GM12878 (cell line): ENCODE measurements around the gene ZNF619. TPM values are rescaled to one million over a fixed set of nuclear protein-coding genes. Genes with fewer than 3 reads are reported as not detected.

ENCODE experiments used
- ATF7 ChIP-seq: fragments of 450-650 bp; IDR thresholded peaks from 2 replicates; pipeline ENCODE4 v1.6.1; 2016; ENCODE audit warnings: low read depth, mild to moderate bottlenecking
- BACH1 ChIP-seq: fragments of 450-650 bp; IDR thresholded peaks from 2 replicates; pipeline ENCODE4 v1.6.1; 2017; ENCODE audit warnings: mild to moderate bottlenecking, borderline replicate concordance
- BCL11A ChIP-seq: IDR thresholded peaks from 2 replicates; pipeline ENCODE4 v1.6.1; 2011; ENCODE audit warnings: low read depth, low read length
- CHD2 ChIP-seq: IDR thresholded peaks from 2 replicates; pipeline ENCODE4 v1.6.1; 2011; ENCODE audit warnings: low read depth, low read length, improper control_type of control experiment, borderline replicate concordance
- CREM ChIP-seq: IDR thresholded peaks from 2 replicates; pipeline ENCODE4 v1.6.1; 2014; ENCODE audit warnings: antibody characterized with exemption, low read depth
- E2F8 ChIP-seq: fragments of 450-650 bp; IDR thresholded peaks from 2 replicates; pipeline ENCODE4 v1.6.1; 2018; ENCODE audit warnings: mild to moderate bottlenecking, low read depth, moderate library complexity; ENCODE audit not compliant: partially characterized antibody
- ETV6 ChIP-seq, 2 experiments: fragments of 450-650 bp in 1 of 2; IDR thresholded peaks in 1 of 2; conservative IDR thresholded peaks in 1 of 2; 2 replicates each; pipeline ENCODE4 v1.6.1; 2014; ENCODE audit warnings: antibody characterized with exemption in 1 of 2, borderline replicate concordance in 1 of 2, low read depth in 1 of 2, mild to moderate bottlenecking in 1 of 2, moderate library complexity in 1 of 2
- FOXM1 ChIP-seq: IDR thresholded peaks from 2 replicates; pipeline ENCODE4 v1.6.1; 2012; ENCODE audit warnings: low read depth, mild to moderate bottlenecking, inconsistent platforms, low read length, moderate library complexity
- HDGF ChIP-seq: fragments of 450-650 bp; IDR thresholded peaks from 2 replicates; pipeline ENCODE4 v1.6.1; 2016; ENCODE audit warnings: antibody characterized with exemption
- IRF4 ChIP-seq: IDR thresholded peaks from 2 replicates; pipeline ENCODE4 v1.6.1; 2011; ENCODE audit warnings: low read depth, low read length
- NKRF ChIP-seq: fragments of 450-650 bp; conservative IDR thresholded peaks from 2 replicates; pipeline ENCODE4 v1.6.1; 2017; ENCODE audit warnings: mild to moderate bottlenecking, moderate library complexity
- POU2F2 ChIP-seq: IDR thresholded peaks from 3 replicates; pipeline ENCODE4 v1.6.1; 2011; ENCODE audit warnings: low read depth, mild to moderate bottlenecking, low read length, borderline replicate concordance
- REST ChIP-seq: IDR thresholded peaks from 2 replicates; pipeline ENCODE4 v1.6.1; 2012; ENCODE audit warnings: mild to moderate bottlenecking, low read depth, low read length
- SMC3 ChIP-seq: IDR thresholded peaks from 2 replicates; pipeline ENCODE4 v1.6.1; 2011; ENCODE audit warnings: low read length, improper control_type of control experiment, borderline replicate concordance
- SP1 ChIP-seq: IDR thresholded peaks from one replicate; pipeline ENCODE4 v1.6.1; 2011; ENCODE audit warnings: low read depth, low read length
- SRF ChIP-seq, 2 experiments: IDR thresholded peaks; 2 replicates each; pipeline ENCODE4 v1.6.1; 2011; ENCODE audit warnings: low read depth in 2 of 2, low read length in 2 of 2, mild to moderate bottlenecking in 1 of 2, moderate library complexity in 1 of 2
- STAT3 ChIP-seq: IDR thresholded peaks from 2 replicates; pipeline ENCODE4 v1.6.1; 2011; ENCODE audit warnings: low read depth, low read length, improper control_type of control experiment
- TAF1 ChIP-seq: IDR thresholded peaks from 2 replicates; pipeline ENCODE4 v1.6.1; 2011; ENCODE audit warnings: mild to moderate bottlenecking, low read depth, low read length, borderline replicate concordance
- YY1 ChIP-seq: IDR thresholded peaks from 2 replicates; pipeline ENCODE4 v1.6.1; 2011; ENCODE audit warnings: low read depth, mild to moderate bottlenecking, low read length
- ZNF24 ChIP-seq: fragments of 450-650 bp; IDR thresholded peaks from 2 replicates; pipeline ENCODE4 v1.6.1; 2017; ENCODE audit warnings: antibody characterized with exemption, mild to moderate bottlenecking
- polyA plus RNA-seq, 11 experiments: library from polyadenylated mRNA; depleted of rRNA in 4 of 11; unstranded in 6 of 11; stranded (reverse) in 5 of 11; fragments of >200 nt; fragmentation: Nextera tagmentation in 4 of 11; fragmentation: Illumina TruSeq in 1 of 11; extraction: Ambion mirVana in 4 of 11; extraction: Trizol in 1 of 11; gene quantifications; 1 replicate in 1 of 11; 2 replicates in 10 of 11; pipeline versions ENCODE4 v1.2.1 to v1.2.3, GENCODE V29; 2011 to 2016; ENCODE audit warnings: inconsistent platforms in 2 of 11, missing spikeins in 2 of 11, low read depth in 1 of 11
- total RNA-seq, 4 experiments: library from RNA; depleted of rRNA in 3 of 4; stranded (reverse); fragments of >200 nt in 3 of 4; fragmentation: Illumina TruSeq in 1 of 4; extraction: Trizol in 1 of 4; gene quantifications; 2 replicates each; pipeline versions ENCODE4 v1.2.1 to v1.2.3, GENCODE V29; 2013 to 2021
- TF ChIP-seq, protein P1 (sequence below): IDR thresholded peaks from 2 replicates; pipeline ENCODE4 v1.6.1; 2012; ENCODE audit warnings: low read depth, low read length, improper control_type of control experiment

The ZNF619 gene
- total and polyA plus RNA-seq, 10 of the 15 experiments (the other 5 are each of a cell fraction or from before 2014, with no cell fraction given): 0.42 to 7.5 (median 3.7) TPM

DNA sequence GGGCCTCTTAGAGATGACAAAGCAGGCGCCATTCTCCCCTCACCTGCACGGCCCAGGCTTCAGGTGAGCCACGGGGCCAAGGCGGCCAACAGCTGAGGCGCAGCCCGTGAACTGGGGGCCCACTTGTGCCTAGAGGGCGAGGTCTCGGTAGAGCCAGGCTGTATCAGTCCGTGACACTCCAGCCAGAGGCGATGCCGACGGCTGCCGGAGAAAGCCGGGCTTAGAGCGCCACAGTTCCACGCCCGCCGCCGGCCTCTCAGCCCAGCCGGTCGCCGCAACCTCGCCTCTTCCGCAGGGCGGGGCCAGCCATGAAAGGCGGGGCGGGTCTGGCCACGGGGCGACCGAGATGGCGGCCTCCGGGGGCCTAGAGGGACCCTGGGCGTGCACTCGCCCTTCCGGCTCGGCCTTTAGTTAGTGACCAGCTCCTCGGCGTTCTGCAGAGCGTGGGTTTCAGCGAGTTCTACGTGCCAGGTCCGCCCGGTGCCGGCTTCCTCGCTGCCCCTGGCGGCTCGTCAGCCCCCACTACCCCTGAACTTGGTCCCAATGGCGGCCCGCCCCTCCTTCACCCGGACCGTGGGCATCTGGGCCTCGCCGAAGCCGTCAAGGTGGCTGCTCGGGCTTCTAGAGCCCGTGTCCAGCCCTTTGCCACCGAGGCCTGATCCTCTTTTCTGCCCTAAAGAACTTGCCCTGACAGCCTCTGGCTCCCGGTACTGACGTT, 47.8 kb downstream of the ZNF619 start, which contains the start of gene ZNF621 (continued):
- TF ChIP-seq SRF (IDR thresholded peaks at IDR 0.05; ENCODE audit: low read depth in 2 of 2, low read length in 2 of 2) (no peak), STAT3 (no peak), ATF7 (no peak), BCL11A (peak; percentile 32; the same call in 1 of the 2 replicates), CHD2 (peak; percentile 54; the same call in 1 of the 2 replicates), CREM (peak; percentile 31; the same call in 1 of the 2 replicates), HDGF (no peak), BACH1 (peak; percentile 57), FOXM1 (no peak), POU2F2 (0 out of 3 replicates have a peak, but pooled peaks have one; percentile 29), IRF4 (no peak), NKRF (peak; percentile 65; the same call in 1 of the 2 replicates), TAF1 (peak; percentile 93), ETV6 (conservative IDR thresholded peaks at IDR 0.05 in 1 of 2, IDR thresholded peaks at IDR 0.05 in 1 of 2; ENCODE audit: borderline replicate concordance in 1 of 2, low read depth in 1 of 2) (0 out of 4 replicates have a peak, but pooled peaks of 1 of the 2 experiments have one; percentile 25), ZNF24 (peak; percentile 35; the same call in 1 of the 2 replicates), REST (no peak), SMC3 (no peak), YY1 (peak; percentile 95), SP1 (peak; percentile 32), E2F8 (no peak)
- TF ChIP-seq, protein P1, sequence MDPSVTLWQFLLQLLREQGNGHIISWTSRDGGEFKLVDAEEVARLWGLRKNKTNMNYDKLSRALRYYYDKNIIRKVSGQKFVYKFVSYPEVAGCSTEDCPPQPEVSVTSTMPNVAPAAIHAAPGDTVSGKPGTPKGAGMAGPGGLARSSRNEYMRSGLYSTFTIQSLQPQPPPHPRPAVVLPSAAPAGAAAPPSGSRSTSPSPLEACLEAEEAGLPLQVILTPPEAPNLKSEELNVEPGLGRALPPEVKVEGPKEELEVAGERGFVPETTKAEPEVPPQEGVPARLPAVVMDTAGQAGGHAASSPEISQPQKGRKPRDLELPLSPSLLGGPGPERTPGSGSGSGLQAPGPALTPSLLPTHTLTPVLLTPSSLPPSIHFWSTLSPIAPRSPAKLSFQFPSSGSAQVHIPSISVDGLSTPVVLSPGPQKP: peak; percentile 85
